T-helper 2 cell treated with Interferon-gamma antibody and Interleukin-4, amounts not matched to agents 100 ng/mL and 5 ng/mL, for 36 hours (primary cell): ENCODE data around the gene SYT17. TPM values are rescaled to one million over a fixed set of nuclear protein-coding genes. Genes with fewer than 3 reads are reported as not detected.

Source experiments
- intact Hi-C: fragments of 100-400 bp; cut with micrococcal nuclease; formaldehyde crosslinking; loops from one replicate; pipeline ENCODE4 v1.15.1; 2023
- total RNA-seq: library from RNA; stranded (reverse); gene quantifications from 2 replicates; pipeline ENCODE4 v1.2.3, GENCODE V29; 2022

SYT17 gene
- total RNA-seq, 1 donor from 2014 or later, result not detected

GRCh38 chr16:19212059-19212458 lies 44.0 kb downstream of the SYT17 start:
- intact Hi-C loops, result no loop called here

GRCh38 chr16:19213885-19214284 lies 45.8 kb downstream of the SYT17 start:
- intact Hi-C loops, result no loop called here

DNA sequence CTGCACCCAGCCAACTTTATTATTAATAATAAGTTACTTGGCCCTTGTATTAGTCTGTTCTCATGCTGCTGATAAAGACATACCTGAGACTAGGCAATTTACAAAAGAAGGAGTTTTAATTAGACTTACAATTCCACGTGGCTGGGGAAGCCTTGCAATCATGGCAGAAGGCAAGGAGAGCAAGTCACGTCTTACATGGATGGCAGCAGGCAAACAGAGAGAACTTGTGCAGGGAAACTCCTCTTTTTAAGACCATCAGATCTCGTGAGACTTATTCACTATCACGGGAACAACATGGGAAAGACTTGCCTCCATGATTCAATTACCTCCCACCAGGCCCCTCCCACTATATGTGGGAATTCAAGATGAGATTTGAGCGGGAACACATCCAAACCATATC lies 47.7 kb downstream of the SYT17 start:
- intact Hi-C loops, result no loop called here

GRCh38 chr16:19218581-19218980 lies 50.5 kb downstream of the SYT17 start:
- intact Hi-C loops, result no loop called here

- intact Hi-C loops, result no loop called here
Measured at GRCh38 chr16:19219836-19220235, 51.8 kb downstream of the SYT17 start.

- intact Hi-C loops, result loop anchor here (1.0 kb wide), 2 partner anchors 152 to 279 kb away; no protein-coding TSS in a partner anchor
Measured at GRCh38 chr16:19223235-19224170, 55.5 kb downstream of the SYT17 start.

DNA sequence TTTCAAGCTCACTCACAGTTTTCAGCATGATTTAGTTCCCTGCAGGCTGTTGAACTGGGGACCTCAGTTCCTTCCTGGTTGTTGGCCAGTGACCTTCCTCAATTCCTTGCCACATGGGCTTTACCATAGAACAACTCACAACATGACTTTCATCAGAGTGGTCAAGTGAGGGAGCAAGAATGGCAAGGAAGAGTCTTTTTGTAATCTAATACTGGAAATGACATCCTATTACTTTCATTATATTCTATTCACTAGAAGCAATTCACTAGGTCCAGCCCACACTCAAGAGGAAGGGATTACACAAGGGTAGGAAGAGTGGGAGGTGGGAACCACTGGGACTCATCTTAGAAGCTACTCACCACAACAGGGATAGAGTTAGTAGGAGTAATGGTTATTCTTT lies 57.6 kb downstream of the SYT17 start:
- intact Hi-C loops, result no loop called here

DNA sequence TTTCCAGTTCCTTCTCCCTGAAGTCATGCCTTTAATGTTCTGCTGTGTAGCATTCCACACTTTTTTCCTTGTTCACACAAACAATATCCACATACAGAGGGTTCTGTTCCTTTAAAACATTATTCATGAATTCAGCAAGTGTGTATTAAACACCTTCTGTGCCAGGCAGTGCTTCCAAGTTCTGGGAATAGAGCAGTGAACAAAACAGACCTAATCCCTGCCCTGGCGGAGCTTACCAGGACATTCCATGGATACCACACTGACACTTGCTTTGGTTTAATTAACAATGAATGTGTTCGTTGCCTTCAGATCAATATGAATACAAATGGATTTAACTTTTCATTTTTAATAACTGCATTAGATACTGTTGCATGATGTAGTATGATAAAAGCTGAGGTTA lies 59.6 kb downstream of the SYT17 start:
- intact Hi-C loops, result no loop called here

- intact Hi-C loops, result no loop called here
Measured at GRCh38 chr16:19228052-19228451, 60.0 kb downstream of the SYT17 start.

- intact Hi-C loops, result no loop called here
Measured at GRCh38 chr16:19228575-19228974, 60.5 kb downstream of the SYT17 start.

GRCh38 chr16:19230575-19230974 lies 62.5 kb downstream of the SYT17 start:
- intact Hi-C loops, result no loop called here

DNA sequence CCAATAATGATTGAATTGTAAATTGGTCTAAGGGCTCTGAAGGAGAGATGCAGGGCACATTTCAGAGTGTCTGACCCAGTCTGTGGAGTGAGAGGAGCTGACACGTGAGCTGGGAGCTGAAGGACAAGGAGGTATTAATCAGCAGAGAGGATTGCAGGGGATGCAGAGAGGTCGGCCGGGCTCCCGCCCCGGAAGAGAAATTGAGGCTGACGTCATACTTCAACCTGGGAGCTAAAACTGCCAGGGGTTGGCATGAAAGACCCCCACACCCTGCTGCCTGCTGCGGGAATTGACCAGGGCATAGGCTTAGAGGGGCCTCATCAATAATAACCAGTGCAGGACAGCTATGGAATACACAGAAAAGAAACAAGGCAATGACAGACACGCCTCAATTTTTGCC lies 63.8 kb downstream of the SYT17 start:
- intact Hi-C loops, result no loop called here

GRCh38 chr16:19232988-19233387 lies 64.9 kb downstream of the SYT17 start:
- intact Hi-C loops, result no loop called here

- intact Hi-C loops, result no loop called here
Measured at GRCh38 chr16:19235478-19235877, 67.4 kb downstream of the SYT17 start.

DNA sequence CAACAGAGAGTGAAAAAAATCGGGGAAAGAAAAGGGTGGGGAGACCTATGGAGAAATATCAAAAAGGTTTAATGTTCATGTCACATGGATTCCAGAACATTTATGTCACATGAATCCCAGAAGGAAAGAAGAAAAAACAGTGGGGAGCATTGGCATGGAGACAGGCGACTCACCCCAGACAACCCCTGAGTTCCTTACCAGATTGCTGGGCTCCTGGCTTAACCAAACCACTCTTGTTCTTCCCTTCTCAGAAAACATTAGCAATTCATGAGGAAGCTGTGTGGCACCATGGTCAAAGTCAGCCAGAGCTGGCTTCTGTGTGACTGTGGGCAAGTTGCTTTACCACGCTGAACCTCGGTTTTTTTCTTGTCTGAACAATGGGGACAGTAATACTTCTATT lies 67.8 kb downstream of the SYT17 start:
- intact Hi-C loops, result no loop called here

GRCh38 chr16:19236561-19237209 lies 68.6 kb downstream of the SYT17 start:
- intact Hi-C loops, result no loop called here

GRCh38 chr16:19238406-19238805 lies 70.4 kb downstream of the SYT17 start:
- intact Hi-C loops, result no loop called here

GRCh38 chr16:19239511-19240155 lies 71.6 kb downstream of the SYT17 start:
- intact Hi-C loops, result no loop called here

DNA sequence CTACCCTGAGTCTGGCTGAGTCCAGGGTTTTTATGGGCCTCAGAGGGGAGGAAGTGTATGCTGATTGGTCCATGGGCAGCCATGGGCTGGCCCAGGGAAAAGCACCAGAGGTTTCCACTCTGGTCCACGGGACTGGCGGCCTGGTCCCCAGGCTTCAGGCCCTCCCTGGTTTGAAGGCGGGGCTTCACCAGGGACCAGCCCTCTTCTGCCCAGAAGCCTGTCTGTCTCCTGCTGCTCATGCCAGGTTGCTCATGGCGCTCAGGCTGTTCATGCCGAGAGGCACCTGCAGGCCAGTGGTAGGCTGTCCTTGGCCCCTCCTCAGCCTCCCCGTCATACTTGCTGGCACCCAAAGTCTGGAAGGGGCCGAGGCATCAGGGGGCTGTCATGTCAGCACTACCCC lies 72.5 kb downstream of the SYT17 start:
- intact Hi-C loops, result no loop called here

GRCh38 chr16:19241512-19241911 lies 73.5 kb downstream of the SYT17 start:
- intact Hi-C loops, result no loop called here

- intact Hi-C loops, result no loop called here
Measured at GRCh38 chr16:19242186-19242585, 74.1 kb downstream of the SYT17 start.

DNA sequence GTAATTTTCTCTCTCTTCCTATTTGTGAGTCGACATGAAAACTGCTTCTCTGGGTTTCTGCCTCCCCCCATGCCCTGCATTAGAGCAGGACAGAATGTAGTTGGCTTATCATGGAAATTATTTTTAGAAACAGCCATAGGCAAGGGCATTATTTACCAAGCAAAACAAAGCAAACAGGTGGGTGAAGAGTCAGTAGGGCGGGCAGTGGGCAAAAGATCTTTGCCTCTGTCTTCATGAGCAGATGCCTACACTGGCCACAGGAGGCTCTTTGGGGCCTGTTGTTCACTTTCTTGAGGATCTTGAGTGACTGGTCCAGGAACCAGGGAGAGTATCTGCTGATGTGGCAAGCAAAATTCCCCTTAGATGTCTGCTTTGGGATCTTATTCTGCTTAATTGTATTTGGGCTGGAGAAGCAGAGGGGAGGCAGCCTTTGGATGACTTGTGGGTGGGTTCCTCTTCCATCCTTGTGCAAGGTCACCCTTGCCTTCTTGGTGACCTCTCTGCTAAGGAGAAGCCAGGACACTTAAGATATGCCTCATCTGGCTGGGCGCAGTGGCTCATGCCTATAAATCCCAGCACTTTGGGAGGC lies 75.0 kb downstream of the SYT17 start:
- intact Hi-C loops, result no loop called here
